ENCODE data around the gene CHIA. TPM values are rescaled to one million over a fixed set of nuclear protein-coding genes. Genes with fewer than 3 reads are reported as not detected.
"Not testable (repeated sequence)": the region's sequence is repeated elsewhere in the genome, so short reads cannot be mapped to it uniquely, and the experiment has no call there.

CHIA gene
- total RNA-seq, 2 donors from 2014 or later, result not detected

GRCh38 chr1:111346089-111346885 lies 55.6 kb downstream of the CHIA start:
- Histone ChIP-seq H3K4me1 (no peaks in the 10 kb centered on the region), H3K27me3 (no peaks in the 10 kb centered on the region), H3K9me3 (no peaks in the 10 kb centered on the region), H3K36me3 (no peaks in the 10 kb centered on the region), H3K27ac (peak overlapping the region; percentile 87 to 88), H3K4me3 (peak overlapping the region; percentile 57 to 65)
- peak; percentile 85 for DNase-seq (ENCODE audit: low spot score)
- peak in 1 of 2 donors; percentile 30 for TF ChIP-seq CTCF (IDR thresholded peaks at IDR 0.05)

- no peaks in the 10 kb centered on the region for H3K27me3 ChIP-seq
- no peak for DNase-seq (ENCODE audit: low spot score)
- no peaks in the 10 kb centered on the region for H3K4me1 ChIP-seq
- no peaks in the 10 kb centered on the region for H3K9me3 ChIP-seq
- peak overlapping the region; percentile 87 to 88 for H3K27ac ChIP-seq
- peak overlapping the region; percentile 57 to 65 for H3K4me3 ChIP-seq
- TF ChIP-seq CTCF (IDR thresholded peaks at IDR 0.05), result no peak
- no peaks in the 10 kb centered on the region for H3K36me3 ChIP-seq
Measured at GRCh38 chr1:111347026-111347425, 56.4 kb downstream of the CHIA start.

- H3K27me3 ChIP-seq, result no peaks in the 10 kb centered on the region
- no peak overlapping the region for H3K4me3 ChIP-seq
- no peaks in the 10 kb centered on the region for H3K9me3 ChIP-seq
- H3K4me1 ChIP-seq, result no peaks in the 10 kb centered on the region
- TF ChIP-seq CTCF (IDR thresholded peaks at IDR 0.05), result no peak
- no peaks in the 10 kb centered on the region for H3K36me3 ChIP-seq
- DNase-seq (ENCODE audit: low spot score), result no peak
- H3K27ac ChIP-seq, result no peak overlapping the region
Measured at GRCh38 chr1:111351700-111352099, 61.0 kb downstream of the CHIA start.

GRCh38 chr1:111354584-111354983 lies 63.9 kb downstream of the CHIA start:
- Histone ChIP-seq H3K9me3 (no peaks in the 10 kb centered on the region), H3K27me3 (no peaks in the 10 kb centered on the region), H3K4me1 (no peaks in the 10 kb centered on the region), H3K4me3 (no peak overlapping the region), H3K27ac (no peak overlapping the region), H3K36me3 (no peaks in the 10 kb centered on the region)
- no peak for TF ChIP-seq CTCF (IDR thresholded peaks at IDR 0.05)
- DNase-seq (ENCODE audit: low spot score), result no peak

GRCh38 chr1:111358964-111359363 lies 68.3 kb downstream of the CHIA start:
- Histone ChIP-seq H3K36me3 (no peaks in the 10 kb centered on the region), H3K4me1 (no peaks in the 10 kb centered on the region), H3K9me3 (no peaks in the 10 kb centered on the region), H3K27me3 (no peaks in the 10 kb centered on the region), H3K27ac (no peak overlapping the region), H3K4me3 (no peak overlapping the region)
- no peak for DNase-seq (ENCODE audit: low spot score)
- no peak for TF ChIP-seq CTCF (IDR thresholded peaks at IDR 0.05)

- DNase-seq (ENCODE audit: low spot score), result no peak
- Histone ChIP-seq H3K36me3 (no peaks in the 10 kb centered on the region), H3K27ac (no peak overlapping the region), H3K4me3 (no peak overlapping the region), H3K27me3 (no peaks in the 10 kb centered on the region), H3K9me3 (no peaks in the 10 kb centered on the region), H3K4me1 (no peaks in the 10 kb centered on the region)
- TF ChIP-seq CTCF (IDR thresholded peaks at IDR 0.05), result no peak
Measured at GRCh38 chr1:111359376-111359775, 68.7 kb downstream of the CHIA start.

- H3K9me3 ChIP-seq; H3K4me1 ChIP-seq; H3K27ac ChIP-seq; H3K36me3 ChIP-seq; H3K27me3 ChIP-seq; DNase-seq (ENCODE audit: low spot score); H3K4me3 ChIP-seq: not testable (repeated sequence)
Measured at GRCh38 chr1:111360257-111360656, 69.6 kb downstream of the CHIA start.

Measured in right atrium auricular region (tissue), 2 donors.